SU-DHL-6 (cell line): Measurements from ENCODE around the gene RASSF9.

Source experiments
- H2AFZ ChIP-seq: fragments of 200-600 bp; sonication (generic); 2 replicates; pipeline ENCODE4 v1.6.1; 2014; ENCODE audit warnings: low read depth, mild to moderate bottlenecking, moderate library complexity, mixed read lengths, antibody characterized with exemption, low read length; ENCODE audit not compliant: severe bottlenecking
- H3F3A ChIP-seq: fragments of 200-600 bp; shearing (Covaris generic); 2 replicates; pipeline ENCODE4 v1.6.0; 2016; ENCODE audit warnings: antibody characterized with exemption, mild to moderate bottlenecking; ENCODE audit not compliant: insufficient read depth
- H3K27ac ChIP-seq: fragments of 200-600 bp; sonication (generic); 2 replicates; pipeline ENCODE4 v1.5.1; 2016; ENCODE audit warnings: low read depth, mild to moderate bottlenecking, low read length, moderate library complexity, mixed read lengths
- H3K27me3 ChIP-seq: fragments of 200-600 bp; sonication (generic), shearing (Covaris generic); 2 replicates; pipeline ENCODE4 v1.6.0; 2014; ENCODE audit warnings: mild to moderate bottlenecking, low read length
- H3K36me3 ChIP-seq: fragments of 200-600 bp; sonication (generic); 2 replicates; pipeline ENCODE4 v1.6.1; 2014; ENCODE audit warnings: mild to moderate bottlenecking, low read length, mixed read lengths
- H3K4me2 ChIP-seq: fragments of 300-600, 200-600 bp; shearing (Covaris generic), sonication (generic); 2 replicates; pipeline ENCODE4 v1.6.0; 2014; ENCODE audit warnings: low read length, low read depth, mild to moderate bottlenecking; ENCODE audit not compliant: poor library complexity, severe bottlenecking
- H3K4me3 ChIP-seq: fragments of 200-600 bp; sonication (generic); 2 replicates; pipeline ENCODE4 v1.5.1; 2014; ENCODE audit warnings: antibody characterized with exemption, low read length, mild to moderate bottlenecking, mixed read lengths; ENCODE audit not compliant: insufficient read depth, poor library complexity, severe bottlenecking
- H3K79me2 ChIP-seq: fragments of 200-600 bp; sonication (generic); 2 replicates; pipeline ENCODE4 v1.6.1; 2014; ENCODE audit warnings: mild to moderate bottlenecking, low read length, moderate library complexity; ENCODE audit not compliant: insufficient read depth
- H3K9ac ChIP-seq: fragments of 200-600 bp; sonication (generic); 2 replicates; pipeline ENCODE4 v1.7.0; 2014; ENCODE audit warnings: mild to moderate bottlenecking, low read length
- H3K9me2 ChIP-seq: fragments of 200-600 bp; sonication (generic); replicated peaks from 2 replicates; pipeline ENCODE4 v1.6.1; 2014; ENCODE audit warnings: low read length; ENCODE audit not compliant: insufficient read depth
- H3K9me3 ChIP-seq: fragments of 200-600 bp; sonication (generic); 2 replicates; pipeline ENCODE4 v1.6.1; 2014; ENCODE audit warnings: low read length, mixed read lengths; ENCODE audit not compliant: insufficient read depth
- H4K20me1 ChIP-seq: fragments of 200-600 bp; sonication (generic); 2 replicates; pipeline ENCODE4 v1.6.1; 2014; ENCODE audit warnings: low read depth, mild to moderate bottlenecking, antibody characterized with exemption, low read length, moderate library complexity, mixed read lengths
- EZH2phosphoT487 ChIP-seq: fragments of 200-600 bp; sonication (generic), shearing (Covaris generic); conservative IDR thresholded peaks from 2 replicates; pipeline ENCODE4 v1.6.1; 2018; ENCODE audit warnings: mild to moderate bottlenecking, antibody characterized with exemption, low read length, moderate library complexity, mixed read lengths
- TF ChIP-seq, protein P1 (sequence below): fragments of 200-600 bp; sonication (generic); IDR thresholded peaks from one replicate; pipeline ENCODE4 v1.5.1; 2017; ENCODE audit warnings: antibody characterized with exemption, mild to moderate bottlenecking, low read length, moderate library complexity; ENCODE audit not compliant: insufficient read depth, poor library complexity, severe bottlenecking

RASSF9 gene

DNA sequence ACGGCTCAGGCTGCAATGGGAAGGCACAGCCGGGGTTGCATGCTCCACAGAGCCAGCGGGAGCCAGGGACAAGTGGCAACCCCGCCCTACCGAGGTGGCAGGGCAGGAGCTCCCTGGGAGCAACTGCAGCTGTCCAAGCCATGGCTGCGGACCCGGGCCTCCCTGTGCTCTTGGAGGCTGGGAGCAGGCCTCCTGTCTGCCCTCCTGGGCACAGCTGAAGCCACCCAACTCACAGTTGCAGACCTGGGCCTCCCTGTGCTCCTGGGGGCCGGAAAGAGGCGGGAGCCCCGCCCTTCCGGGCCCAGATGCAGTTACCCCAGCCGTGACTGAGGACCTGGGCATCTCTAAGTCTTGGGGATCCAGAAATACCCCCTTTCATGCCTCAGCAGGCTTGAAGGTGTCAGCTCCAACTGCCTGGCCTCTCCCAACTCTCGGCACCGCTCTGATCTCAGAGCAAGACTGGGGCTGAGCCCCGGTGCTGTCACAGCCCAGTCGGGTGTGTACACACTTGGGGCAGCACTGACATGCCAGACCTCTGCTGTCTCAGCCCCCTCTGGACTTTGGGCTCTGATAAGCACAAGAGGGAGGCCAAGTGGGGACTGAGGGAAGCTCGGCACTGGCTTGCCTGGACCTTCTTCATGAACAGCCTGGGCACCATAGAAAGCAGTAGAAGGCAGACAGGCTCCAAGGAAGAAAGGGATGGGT lies 7.5 kb upstream of the RASSF9 start:
- H2AFZ ChIP-seq = no peak overlapping the region
- TF ChIP-seq, protein P1, sequence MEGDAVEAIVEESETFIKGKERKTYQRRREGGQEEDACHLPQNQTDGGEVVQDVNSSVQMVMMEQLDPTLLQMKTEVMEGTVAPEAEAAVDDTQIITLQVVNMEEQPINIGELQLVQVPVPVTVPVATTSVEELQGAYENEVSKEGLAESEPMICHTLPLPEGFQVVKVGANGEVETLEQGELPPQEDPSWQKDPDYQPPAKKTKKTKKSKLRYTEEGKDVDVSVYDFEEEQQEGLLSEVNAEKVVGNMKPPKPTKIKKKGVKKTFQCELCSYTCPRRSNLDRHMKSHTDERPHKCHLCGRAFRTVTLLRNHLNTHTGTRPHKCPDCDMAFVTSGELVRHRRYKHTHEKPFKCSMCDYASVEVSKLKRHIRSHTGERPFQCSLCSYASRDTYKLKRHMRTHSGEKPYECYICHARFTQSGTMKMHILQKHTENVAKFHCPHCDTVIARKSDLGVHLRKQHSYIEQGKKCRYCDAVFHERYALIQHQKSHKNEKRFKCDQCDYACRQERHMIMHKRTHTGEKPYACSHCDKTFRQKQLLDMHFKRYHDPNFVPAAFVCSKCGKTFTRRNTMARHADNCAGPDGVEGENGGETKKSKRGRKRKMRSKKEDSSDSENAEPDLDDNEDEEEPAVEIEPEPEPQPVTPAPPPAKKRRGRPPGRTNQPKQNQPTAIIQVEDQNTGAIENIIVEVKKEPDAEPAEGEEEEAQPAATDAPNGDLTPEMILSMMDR = no peak
- TF ChIP-seq EZH2phosphoT487 = no peak
- no peaks in the 10 kb centered on the region for H3K9me2 ChIP-seq
- no peak overlapping the region for H3K9ac ChIP-seq
- H4K20me1 ChIP-seq = no peaks in the 10 kb centered on the region
- no peaks in the 10 kb centered on the region for H3F3A ChIP-seq
- H3K79me2 ChIP-seq = no peaks in the 10 kb centered on the region
- no peaks in the 10 kb centered on the region for H3K36me3 ChIP-seq
- H3K4me2 ChIP-seq = no peak overlapping the region
- H3K27me3 ChIP-seq = no peaks in the 10 kb centered on the region
- H3K9me3 ChIP-seq = no peaks in the 10 kb centered on the region
- no peak overlapping the region for H3K27ac ChIP-seq
- H3K4me3 ChIP-seq = no peak overlapping the region

DNA sequence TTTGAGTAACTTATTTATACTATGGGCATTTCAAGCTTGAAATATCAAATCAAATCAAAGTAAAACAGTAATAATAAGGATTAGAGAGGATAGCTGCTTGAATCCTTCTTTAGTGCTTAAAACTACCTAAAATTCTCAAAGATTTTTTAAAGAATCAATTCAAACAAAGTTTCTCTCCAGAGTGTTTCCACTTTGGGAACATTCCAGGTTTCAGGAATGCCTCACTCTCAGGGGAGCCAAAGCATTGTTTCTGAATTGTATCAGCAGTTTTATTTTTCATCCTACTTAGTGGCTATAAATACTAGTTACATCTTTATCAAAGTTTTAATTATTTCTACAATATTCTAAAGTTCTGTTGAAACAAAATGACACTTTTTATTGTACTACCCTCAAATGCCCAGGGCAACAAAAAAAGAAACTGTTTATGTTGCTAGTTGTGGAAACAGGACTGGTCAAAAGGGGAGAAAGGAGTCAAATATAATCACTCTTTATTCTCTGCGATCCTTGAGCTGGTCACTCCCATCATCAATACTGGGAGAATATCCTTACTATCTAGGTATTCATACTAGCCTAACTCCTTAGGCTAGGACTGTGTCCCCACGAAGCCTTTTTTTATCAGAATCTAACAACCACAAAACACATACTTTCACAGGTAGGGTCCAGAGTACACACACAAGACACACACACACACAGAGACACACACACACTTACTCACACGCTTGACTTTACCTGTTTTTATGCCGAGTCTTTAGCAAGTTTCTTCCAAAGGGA lies 598 bp downstream of the RASSF9 start:
- TF ChIP-seq, protein P1 = no peak
- no peak for TF ChIP-seq EZH2phosphoT487
- H3K27me3 ChIP-seq = no peaks in the 10 kb centered on the region
- H3K4me2 ChIP-seq = no peak overlapping the region
- no peaks in the 10 kb centered on the region for H3F3A ChIP-seq
- H4K20me1 ChIP-seq = no peaks in the 10 kb centered on the region
- H3K9me2 ChIP-seq = no peaks in the 10 kb centered on the region
- H2AFZ ChIP-seq = no peak overlapping the region
- no peaks in the 10 kb centered on the region for H3K79me2 ChIP-seq
- H3K9ac ChIP-seq = no peak overlapping the region
- no peak overlapping the region for H3K27ac ChIP-seq
- no peaks in the 10 kb centered on the region for H3K9me3 ChIP-seq
- no peak overlapping the region for H3K4me3 ChIP-seq
- H3K36me3 ChIP-seq = no peaks in the 10 kb centered on the region

DNA sequence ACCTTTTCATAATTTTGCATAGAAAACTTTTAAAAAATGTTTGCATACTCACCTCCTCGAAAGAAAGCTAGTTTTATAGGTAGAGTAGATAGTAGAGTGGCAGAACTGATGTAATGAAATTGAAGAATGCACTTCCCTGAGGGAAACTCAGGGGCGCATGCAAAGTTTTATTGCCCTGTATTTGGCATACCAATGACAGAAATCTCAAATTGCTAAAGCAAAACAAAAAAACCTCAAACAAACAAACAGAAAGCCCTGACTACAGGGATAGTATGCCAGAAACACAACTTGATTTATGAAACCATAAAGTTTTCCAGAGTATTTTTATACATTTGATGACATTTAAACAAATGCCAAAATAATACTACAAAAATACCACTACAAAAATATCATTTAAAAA lies 1.8 kb downstream of the RASSF9 start:
- no peak overlapping the region for H2AFZ ChIP-seq
- H3K9me3 ChIP-seq = no peaks in the 10 kb centered on the region
- H3K79me2 ChIP-seq = no peaks in the 10 kb centered on the region
- H3K9me2 ChIP-seq = no peaks in the 10 kb centered on the region
- H4K20me1 ChIP-seq = no peaks in the 10 kb centered on the region
- H3K27me3 ChIP-seq = no peaks in the 10 kb centered on the region; the same call in 1 of the 2 replicates
- H3K27ac ChIP-seq = no peak overlapping the region
- H3K36me3 ChIP-seq = no peaks in the 10 kb centered on the region
- H3F3A ChIP-seq = no peaks in the 10 kb centered on the region
- no peak overlapping the region for H3K4me3 ChIP-seq
- no peak overlapping the region for H3K4me2 ChIP-seq
- no peak overlapping the region for H3K9ac ChIP-seq
- no peak for TF ChIP-seq EZH2phosphoT487
- TF ChIP-seq, protein P1 = no peak
